ENCODE data around the gene TAS2R43. TPM values are rescaled to one million over a fixed set of nuclear protein-coding genes. Genes with fewer than 3 reads are reported as not detected.
"Not testable (repeated sequence)": the region's sequence is repeated elsewhere in the genome, so short reads cannot be mapped to it uniquely, and the experiment has no call there.

Gene TAS2R43, protein sequence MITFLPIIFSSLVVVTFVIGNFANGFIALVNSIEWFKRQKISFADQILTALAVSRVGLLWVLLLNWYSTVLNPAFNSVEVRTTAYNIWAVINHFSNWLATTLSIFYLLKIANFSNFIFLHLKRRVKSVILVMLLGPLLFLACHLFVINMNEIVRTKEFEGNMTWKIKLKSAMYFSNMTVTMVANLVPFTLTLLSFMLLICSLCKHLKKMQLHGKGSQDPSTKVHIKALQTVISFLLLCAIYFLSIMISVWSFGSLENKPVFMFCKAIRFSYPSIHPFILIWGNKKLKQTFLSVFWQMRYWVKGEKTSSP
- total RNA-seq: under 1 TPM in 1 of 2 experiments, not detected in 1; 0.26 TPM

- DNase-seq: no peak
- Mint-ChIP-seq H3K4me1 (ENCODE audit: low read depth) (peaks cover 2% of the 10 kb centered on the region), H3K4me3 (no peak within 1 kb of the TSS), H3K36me3 (ENCODE audit: low read depth) (peaks cover 7% of the 10 kb centered on the region), H3K27me3 (ENCODE audit: low read depth) (no peaks in the 10 kb centered on the region), H3K9me3 (no peaks in the 10 kb centered on the region), H3K27ac (no peak within 1 kb of the TSS)
- CTCF ChIA-PET: no interaction called here
- intact Hi-C loops (cut with micrococcal nuclease): no loop called here
Measured at GRCh38 chr12:11092128-11092527, at the start of gene TAS2R43. TSS of gene TAS2R43 (minus strand) at chr12:11092313. CDS start at chr12:11092229, 84 bp downstream.

DNA sequence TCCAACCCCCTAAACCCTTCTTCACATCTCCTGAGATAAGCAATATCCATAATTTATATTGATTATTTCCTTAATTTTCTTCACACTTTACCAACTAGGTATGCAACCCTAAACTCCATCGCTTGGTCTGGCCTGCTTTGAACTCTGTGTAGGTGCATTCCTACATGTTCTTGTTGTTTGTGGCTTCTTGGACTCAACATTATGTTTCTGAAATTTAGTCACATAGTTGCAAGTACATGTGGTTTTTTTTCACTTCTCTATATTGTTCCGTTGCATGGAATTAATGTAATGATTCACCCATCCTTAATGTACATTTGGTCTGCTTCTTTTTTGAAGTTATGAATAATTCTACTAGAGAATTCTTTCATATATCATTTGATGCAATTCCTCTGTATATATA is 44.0 kb upstream of the TAS2R43 start:
- peaks cover 14% of the 10 kb centered on the region for H3K36me3 Mint-ChIP-seq (ENCODE audit: low read depth)
- no peak for DNase-seq
- H3K4me3 Mint-ChIP-seq: no peak overlapping the region
- H3K27me3 Mint-ChIP-seq (ENCODE audit: low read depth): no peaks in the 10 kb centered on the region
- no peaks in the 10 kb centered on the region for H3K9me3 Mint-ChIP-seq
- no peak overlapping the region for H3K27ac Mint-ChIP-seq
- intact Hi-C loops (cut with micrococcal nuclease): no loop called here
- CTCF ChIA-PET: no interaction called here
- peaks cover 27% of the 10 kb centered on the region for H3K4me1 Mint-ChIP-seq (ENCODE audit: low read depth)

DNA sequence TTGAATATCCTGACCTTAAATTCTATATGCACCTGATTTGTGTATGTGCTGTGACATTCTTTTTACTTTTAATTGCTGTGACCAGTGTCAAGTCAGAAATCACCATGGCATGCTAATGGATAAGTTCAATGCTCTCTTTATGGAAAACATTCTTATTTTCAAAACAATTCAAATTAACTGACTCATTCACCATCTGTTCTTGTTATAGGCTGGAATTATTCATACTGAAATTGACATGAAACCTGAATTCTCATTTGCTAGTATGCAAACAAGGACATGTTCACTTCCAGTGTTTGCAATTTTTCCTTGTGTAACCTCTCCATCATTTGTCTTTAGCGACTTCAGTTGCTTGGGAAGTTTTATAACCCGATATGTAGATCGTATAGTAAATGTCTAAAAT is 42.2 kb upstream of the TAS2R43 start, which contains the start of gene TAS2R30:
TAS2R30 (minus strand) TSS at position 340 of the 400 bp plus-strand sequence. CDS start 400 bp downstream, outside the sequence.
- Mint-ChIP-seq H3K36me3 (ENCODE audit: low read depth) (peaks cover 16% of the 10 kb centered on the region), H3K4me1 (ENCODE audit: low read depth) (peaks cover 27% of the 10 kb centered on the region), H3K27me3 (ENCODE audit: low read depth) (no peaks in the 10 kb centered on the region), H3K27ac (no peak within 1 kb of the TSS), H3K4me3 (no peak within 1 kb of the TSS), H3K9me3 (no peaks in the 10 kb centered on the region)
- CTCF ChIA-PET: no interaction called here
- intact Hi-C loops (cut with micrococcal nuclease): no loop called here
- no peak for DNase-seq

DNA sequence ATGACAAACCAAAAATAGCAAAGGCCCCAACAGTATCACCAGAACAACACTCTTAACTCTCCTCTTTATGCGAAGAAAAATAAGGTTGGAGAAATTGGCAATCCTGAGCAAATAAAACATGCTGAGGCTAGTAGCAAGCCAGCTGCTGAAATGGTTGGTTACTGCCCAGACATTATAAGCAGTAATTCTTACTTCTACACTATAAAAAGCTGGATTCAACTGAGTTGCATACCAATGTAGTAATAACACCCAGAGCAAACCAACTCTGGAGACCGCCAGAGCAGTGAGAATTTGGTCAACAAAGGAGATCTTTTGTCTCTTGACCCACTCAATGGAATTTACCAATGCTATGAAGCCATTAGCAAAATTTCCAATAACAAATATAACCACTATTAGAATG is 41.7 kb upstream of the TAS2R43 start:
- Mint-ChIP-seq H3K36me3 (ENCODE audit: low read depth) (peaks cover 21% of the 10 kb centered on the region), H3K9me3 (no peaks in the 10 kb centered on the region), H3K27me3 (ENCODE audit: low read depth) (no peaks in the 10 kb centered on the region), H3K4me3 (no peak overlapping the region), H3K27ac (no peak overlapping the region), H3K4me1 (ENCODE audit: low read depth) (peaks cover 27% of the 10 kb centered on the region)
- intact Hi-C loops (cut with micrococcal nuclease): no loop called here
- no peak for DNase-seq
- CTCF ChIA-PET: no interaction called here

DNA sequence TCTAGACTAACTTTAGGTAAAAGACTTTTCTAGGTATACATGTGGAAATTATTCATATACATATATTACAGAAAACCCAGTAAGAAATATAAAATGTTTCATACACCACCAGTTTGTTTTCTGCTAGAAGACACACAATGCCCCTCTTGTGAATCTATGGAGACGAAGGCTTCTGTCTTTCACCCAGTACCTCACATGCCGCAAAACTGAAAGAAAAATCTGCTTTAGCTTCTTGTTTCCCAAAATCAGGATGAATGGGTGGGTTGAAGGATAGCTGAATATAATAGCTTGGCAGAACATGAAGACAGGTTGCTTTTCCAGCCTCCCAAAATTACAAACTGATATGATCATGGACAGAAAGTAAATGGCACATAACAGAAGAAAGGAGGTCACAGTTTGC is 41.0 kb upstream of the TAS2R43 start:
- Mint-ChIP-seq H3K4me1 (ENCODE audit: low read depth) (peaks cover 27% of the 10 kb centered on the region), H3K9me3 (no peaks in the 10 kb centered on the region), H3K27me3 (ENCODE audit: low read depth) (no peaks in the 10 kb centered on the region), H3K36me3 (ENCODE audit: low read depth) (peaks cover 27% of the 10 kb centered on the region), H3K4me3 (no peak overlapping the region), H3K27ac (no peak overlapping the region)
- CTCF ChIA-PET: interaction anchor here (0.6 kb wide), 1 partner anchor 398 kb away, joined by 3 read pairs; no protein-coding TSS in a partner anchor
- intact Hi-C loops (cut with micrococcal nuclease): no loop called here
- DNase-seq: no peak

- Mint-ChIP-seq H3K36me3 (ENCODE audit: low read depth) (peaks cover 36% of the 10 kb centered on the region), H3K4me1 (ENCODE audit: low read depth) (peaks cover 16% of the 10 kb centered on the region), H3K27ac (no peak overlapping the region), H3K4me3 (no peak overlapping the region), H3K9me3 (no peaks in the 10 kb centered on the region), H3K27me3 (ENCODE audit: low read depth) (no peaks in the 10 kb centered on the region)
- CTCF ChIA-PET: interaction anchor here (0.6 kb wide), 1 partner anchor 12 kb away, joined by 4 read pairs; no protein-coding TSS in a partner anchor
- DNase-seq: no peak
- intact Hi-C loops (cut with micrococcal nuclease): no loop called here
Measured at GRCh38 chr12:11130999-11131398, 38.9 kb upstream of the TAS2R43 start.

DNA sequence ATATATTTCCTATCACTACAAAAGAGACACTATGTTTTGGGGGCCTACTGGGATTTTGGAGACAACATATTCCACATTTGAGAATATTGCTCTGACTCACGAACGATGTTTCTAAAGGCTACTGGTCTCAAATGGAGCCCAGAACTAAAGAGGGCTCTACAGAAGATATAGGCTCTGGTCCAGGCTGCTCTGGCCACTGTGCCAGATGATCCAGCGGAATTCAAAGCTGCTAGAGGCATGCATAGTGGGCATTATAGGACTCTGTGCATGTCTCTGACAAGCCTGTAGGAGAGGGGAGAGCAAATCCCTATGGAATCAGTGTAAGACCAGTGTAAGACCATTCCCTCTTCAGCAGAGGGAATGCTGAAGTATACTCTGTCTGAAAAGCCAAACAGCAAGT is 38.3 kb upstream of the TAS2R43 start:
- no peak for DNase-seq
- CTCF ChIA-PET: no interaction called here
- Mint-ChIP-seq H3K4me3 (no peak overlapping the region), H3K9me3 (no peaks in the 10 kb centered on the region), H3K27me3 (ENCODE audit: low read depth) (no peaks in the 10 kb centered on the region), H3K36me3 (ENCODE audit: low read depth) (peaks cover 35% of the 10 kb centered on the region), H3K27ac (no peak overlapping the region), H3K4me1 (ENCODE audit: low read depth) (peaks cover 13% of the 10 kb centered on the region)
- intact Hi-C loops (cut with micrococcal nuclease): no loop called here

- intact Hi-C loops (cut with micrococcal nuclease); DNase-seq; H3K27me3 Mint-ChIP-seq (ENCODE audit: low read depth); H3K27ac Mint-ChIP-seq; H3K4me3 Mint-ChIP-seq; CTCF ChIA-PET: not testable (repeated sequence)
- Mint-ChIP-seq H3K4me1 (ENCODE audit: low read depth) (peaks cover 35% of the 10 kb centered on the region), H3K9me3 (peaks cover 45% of the 10 kb centered on the region), H3K36me3 (ENCODE audit: low read depth) (peaks cover 85% of the 10 kb centered on the region)
Measured at GRCh38 chr12:11114130-11114529, 22.0 kb upstream of the TAS2R43 start.

- CTCF ChIA-PET; H3K27me3 Mint-ChIP-seq (ENCODE audit: low read depth); H3K27ac Mint-ChIP-seq; DNase-seq; intact Hi-C loops (cut with micrococcal nuclease); H3K4me3 Mint-ChIP-seq: not testable (repeated sequence)
- Mint-ChIP-seq H3K4me1 (ENCODE audit: low read depth) (peaks cover 28% of the 10 kb centered on the region), H3K36me3 (ENCODE audit: low read depth) (peaks cover 83% of the 10 kb centered on the region), H3K9me3 (peaks cover 40% of the 10 kb centered on the region)
Measured at GRCh38 chr12:11111213-11111612, 19.1 kb upstream of the TAS2R43 start.

- Mint-ChIP-seq H3K27ac (no peak overlapping the region), H3K27me3 (ENCODE audit: low read depth) (no peaks in the 10 kb centered on the region), H3K9me3 (peaks cover 39% of the 10 kb centered on the region), H3K36me3 (ENCODE audit: low read depth) (peaks cover 72% of the 10 kb centered on the region), H3K4me1 (ENCODE audit: low read depth) (peaks cover 28% of the 10 kb centered on the region), H3K4me3 (no peak overlapping the region)
- DNase-seq: no peak
- intact Hi-C loops (cut with micrococcal nuclease): no loop called here
- CTCF ChIA-PET: no interaction called here
Measured at GRCh38 chr12:11108862-11109261, 16.7 kb upstream of the TAS2R43 start.

- Mint-ChIP-seq H3K27ac (no peak overlapping the region), H3K4me1 (ENCODE audit: low read depth) (peaks cover 26% of the 10 kb centered on the region), H3K9me3 (peaks cover 34% of the 10 kb centered on the region), H3K36me3 (ENCODE audit: low read depth) (peaks cover 69% of the 10 kb centered on the region), H3K4me3 (no peak overlapping the region), H3K27me3 (ENCODE audit: low read depth) (no peaks in the 10 kb centered on the region)
- CTCF ChIA-PET: no interaction called here
- intact Hi-C loops (cut with micrococcal nuclease): no loop called here
- no peak for DNase-seq
Measured at GRCh38 chr12:11107719-11108118, 15.6 kb upstream of the TAS2R43 start.

DNA sequence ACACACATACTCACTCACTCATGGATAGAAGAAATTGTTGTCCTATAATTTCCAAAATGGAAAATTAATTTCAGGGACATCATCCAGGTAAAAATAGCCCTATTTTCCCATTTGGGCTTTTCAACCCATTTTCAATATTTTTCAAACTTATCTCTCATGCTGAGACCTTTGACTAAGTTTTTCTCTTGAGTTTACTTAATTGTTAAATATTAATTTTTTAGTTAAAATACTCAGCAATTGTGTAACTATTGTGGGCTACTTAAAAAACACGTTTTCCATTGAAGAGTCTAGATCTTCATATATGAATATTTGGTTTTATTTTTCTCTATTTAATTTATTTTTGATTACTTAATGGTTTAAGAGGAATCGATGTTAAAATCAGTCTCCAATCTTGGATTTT is 14.2 kb upstream of the TAS2R43 start:
- DNase-seq: no peak

DNA sequence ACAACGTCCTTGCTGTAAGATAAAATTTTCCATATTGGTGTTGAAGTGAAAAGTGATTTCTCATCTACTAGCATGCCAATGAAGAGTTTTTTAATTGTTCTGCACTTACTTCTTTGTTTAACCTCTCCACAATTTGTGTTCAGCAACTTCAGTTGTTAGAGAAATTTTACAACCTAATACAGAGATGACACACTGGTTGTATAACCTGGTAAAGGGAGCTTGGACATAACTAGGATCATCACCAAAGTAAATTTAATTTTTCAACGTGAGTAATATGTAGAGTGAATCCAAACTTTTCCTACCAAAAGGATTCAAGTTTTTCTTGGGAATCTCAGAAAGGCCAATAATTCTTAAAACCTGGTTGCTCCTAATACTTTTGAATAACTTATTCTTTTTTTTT is 13.4 kb upstream of the TAS2R43 start:
- DNase-seq: no peak
- no peaks in the 10 kb centered on the region for H3K27me3 Mint-ChIP-seq (ENCODE audit: low read depth)
- H3K4me3 Mint-ChIP-seq: no peak overlapping the region
- H3K4me1 Mint-ChIP-seq (ENCODE audit: low read depth): peaks cover 13% of the 10 kb centered on the region
- H3K36me3 Mint-ChIP-seq (ENCODE audit: low read depth): peaks cover 55% of the 10 kb centered on the region
- intact Hi-C loops (cut with micrococcal nuclease): no loop called here
- peaks cover 17% of the 10 kb centered on the region for H3K9me3 Mint-ChIP-seq
- CTCF ChIA-PET: no interaction called here
- H3K27ac Mint-ChIP-seq: no peak overlapping the region

More for the DNA sequence above, 14.2 kb upstream of the TAS2R43 start:
- CTCF ChIA-PET: no interaction called here
- Mint-ChIP-seq H3K27ac (no peak overlapping the region), H3K36me3 (ENCODE audit: low read depth) (peaks cover 60% of the 10 kb centered on the region), H3K4me1 (ENCODE audit: low read depth) (peaks cover 21% of the 10 kb centered on the region), H3K9me3 (peaks cover 24% of the 10 kb centered on the region), H3K27me3 (ENCODE audit: low read depth) (no peaks in the 10 kb centered on the region), H3K4me3 (no peak overlapping the region)
- intact Hi-C loops (cut with micrococcal nuclease): no loop called here

Measured in activated naive CD4-positive, alpha-beta T cell treated with anti-CD3 and anti-CD28 coated beads for 36 hours (primary cell).